ENCODE results near the gene C4A. TPM values are rescaled to one million over a fixed set of nuclear protein-coding genes. Genes with fewer than 3 reads are reported as not detected.

C4A gene
- total and polyA plus RNA-seq, 2 of the 4 experiments (the other 2 are of a cell fraction), result 0.90 to 3.8 TPM

- intact Hi-C loops (cut with micrococcal nuclease), result no loop called here
- POLR2A ChIA-PET (ENCODE audit: unreplicated experiment), result interaction anchor here (0.9 kb wide), 1 partner anchor 47 kb away, joined by 3 read pairs; no protein-coding TSS in a partner anchor
- peak within 1 kb of the TSS; percentile 53; the same call in 2 of the 3 replicates for H2BK15ac ChIP-seq (ENCODE audit: low read depth, low read length)
- TF ChIP-seq RCOR1 (IDR thresholded peaks at IDR 0.05; ENCODE audit: insufficient replicate concordance, low read length) (no peak), BHLHE40 (IDR thresholded peaks at IDR 0.05; ENCODE audit: low read depth, low read length) (no peak), MAFK (IDR thresholded peaks at IDR 0.05; ENCODE audit: low read depth, low read length) (no peak), CEBPB (IDR thresholded peaks at IDR 0.05; ENCODE audit: low read depth, low read length) (peak; percentile 28; the same call in 1 of the 2 replicates), FOS (IDR thresholded peaks at IDR 0.05; ENCODE audit: low read depth, low read length) (no peak), CTCF (conservative IDR thresholded peaks at IDR 0.05; ENCODE audit: low read depth, low read length) (no peak), CHD1 (IDR thresholded peaks at IDR 0.05; ENCODE audit: low read depth, low read length) (no peak), ELK1 (IDR thresholded peaks at IDR 0.05; ENCODE audit: borderline replicate concordance, low read depth, low read length) (no peak), NFE2L2 (IDR thresholded peaks at IDR 0.05; ENCODE audit: low read depth, low read length) (no peak), MAZ (IDR thresholded peaks at IDR 0.05; ENCODE audit: borderline replicate concordance, low read depth, low read length) (peak; percentile 32; the same call in 1 of the 2 replicates), USF2 (IDR thresholded peaks at IDR 0.05; ENCODE audit: low read depth, low read length) (no peak), RFX5 (IDR thresholded peaks at IDR 0.05; ENCODE audit: low read depth, low read length) (no peak), POLR2A (IDR thresholded peaks at IDR 0.05; ENCODE audit: low read depth, low read length) (no peak)
These were observed 36.1 kb upstream of the C4A start, which contains the start of gene CFB for GRCh38 chr6:31945507-31946369. Gene CFB (plus strand): TSS chr6:31946095. CDS start chr6:31946222, 127 bp downstream.

More at GRCh38 chr6:31945507-31946369, 36.1 kb upstream of the C4A start, which contains the start of gene CFB:
- peak within 1 kb of the TSS; percentile 65 for H3K4me2 ChIP-seq (ENCODE audit: low read depth, low read length)
- H4K5ac ChIP-seq (ENCODE audit: low read depth, low read length), result peak within 1 kb of the TSS; percentile 93
- peak within 1 kb of the TSS; percentile 89 for H3K4ac ChIP-seq (ENCODE audit: low read depth, low read length)
- no peaks in the 10 kb centered on the region for H4K20me1 ChIP-seq (ENCODE audit: insufficient read depth, low read length)
- H4K91ac ChIP-seq (ENCODE audit: insufficient read depth, low read depth, low read length), result peak within 1 kb of the TSS; percentile 57
- CTCF ChIA-PET, result interaction anchor here (1.0 kb wide), 1 partner anchor 83 kb away, joined by 3 read pairs; the partner anchor contains the start of gene NEU1
- no TSS peak for BruUV-seq (replicated peaks)
- no peaks in the 10 kb centered on the region; the same call in 1 of the 2 replicates for H3K36me3 ChIP-seq (ENCODE audit: control insufficient read depth, insufficient read depth, low read length)
- peak within 1 kb of the TSS; percentile 65 for H2BK5ac ChIP-seq (ENCODE audit: low read depth, low read length, poor library complexity, severe bottlenecking)
- no peaks in the 10 kb centered on the region for H3K9me3 ChIP-seq (ENCODE audit: control insufficient read depth, insufficient read depth, low read length)
- H3K14ac ChIP-seq (replicated peaks; ENCODE audit: low read depth, low read length), result peak within 1 kb of the TSS; percentile 72
- H3K23ac ChIP-seq (ENCODE audit: low read depth, low read length), result peak within 1 kb of the TSS; percentile 83; the same call in 1 of the 2 replicates
- dilution Hi-C loops (cut with HindIII; ENCODE audit: low sequenced_read_pairs, unreplicated experiment) (no loop called here), in situ Hi-C loops (cut with MboI; ENCODE audit: low sequenced_read_pairs) (loop anchor here (5.0 to 10.0 kb wide), 2 partner anchors 33 to 261 kb away; partner anchors contain the start of gene LY6G5C)
- peak within 1 kb of the TSS; percentile 46; the same call in 1 of the 2 replicates for H3K56ac ChIP-seq (ENCODE audit: extremely low read depth, insufficient read depth, low read length)
- ATAC-seq (ENCODE audit: low read depth) (peak; percentile 95), DNase-seq (peak; percentile 86)
- peak within 1 kb of the TSS; percentile 70 for H2BK20ac ChIP-seq (ENCODE audit: low read depth, low read length)
- peak within 1 kb of the TSS; percentile 3; the same call in 1 of the 2 replicates for H3K4me3 ChIP-seq (ENCODE audit: insufficient read depth, low read depth, low read length)
- H3K79me1 ChIP-seq (ENCODE audit: low read depth in 1 of 2, low read length in 2 of 2), result no peaks in the 10 kb centered on the region
- no peaks in the 10 kb centered on the region for H3K27me3 ChIP-seq (ENCODE audit: control insufficient read depth, insufficient read depth, low read length)
- H3K4me1 ChIP-seq (ENCODE audit: control insufficient read depth, insufficient read depth, low read length), result peaks cover 22% of the 10 kb centered on the region
- no CpG with 5 or more reads among the region's 11 CpGs for WGBS, 2 experiments (ENCODE audit: extremely low coverage in 2 of 2, insufficient read length in 1 of 2)
- peak within 1 kb of the TSS; percentile 94 for H2AFZ ChIP-seq (replicated peaks; ENCODE audit: low read length, poor library complexity)
- H2AK9ac ChIP-seq (replicated peaks; ENCODE audit: low read depth, low read length, poor library complexity), result peak within 1 kb of the TSS; percentile 90
- peak within 1 kb of the TSS; percentile 91 for H2AK5ac ChIP-seq (ENCODE audit: low read depth, low read length)
- peaks cover 12% of the 10 kb centered on the region for H3K9me1 ChIP-seq (ENCODE audit: insufficient read depth, low read length)
- peak within 1 kb of the TSS; percentile 24; the same call in 1 of the 2 replicates for H3K9ac ChIP-seq (ENCODE audit: low read depth, low read length)
- H3K27ac ChIP-seq (ENCODE audit: insufficient read depth, low read length), result peak within 1 kb of the TSS; percentile 64
- peak within 1 kb of the TSS; percentile 67 to 87 for H4K8ac ChIP-seq (ENCODE audit: low read depth in 2 of 2, low read length in 2 of 2)
- H2BK120ac ChIP-seq (ENCODE audit: low read depth, low read length), result peak within 1 kb of the TSS; percentile 86
- peak within 1 kb of the TSS; percentile 81 for H3K18ac ChIP-seq (ENCODE audit: low read depth, low read length)
